Measurements from ENCODE around the gene TKT.

DNA sequence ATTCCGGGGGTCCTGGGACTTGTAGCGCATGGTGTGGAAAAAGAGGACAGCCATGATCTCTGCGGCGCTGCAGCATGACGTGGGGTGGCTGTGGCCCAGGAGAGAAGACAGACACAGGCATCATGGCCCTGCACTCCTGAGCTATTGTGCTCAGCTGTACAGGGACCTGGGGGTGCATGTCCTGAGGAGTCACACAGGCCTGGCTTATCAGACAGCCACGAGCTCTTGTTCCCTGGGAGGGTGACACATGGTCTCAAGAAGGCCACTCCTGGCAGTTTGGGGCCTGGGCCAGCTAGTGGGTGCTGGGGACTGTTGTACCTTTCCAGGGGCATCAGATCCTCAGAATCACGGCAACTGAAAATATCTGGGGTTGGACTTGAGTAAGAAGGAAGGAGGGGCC, 13.7 kb downstream of the TKT start:
- no peak for TF ChIP-seq POLR2AphosphoS5 (IDR thresholded peaks at IDR 0.05; ENCODE audit: low read depth, low read length)
- no peak for TF ChIP-seq POLR2A (IDR thresholded peaks at IDR 0.05; ENCODE audit: low read depth, low read length)
- no peak for TF ChIP-seq TAF1 (IDR thresholded peaks at IDR 0.05; ENCODE audit: borderline replicate concordance, low read depth, low read length)
